ENCODE results near the gene ARHGDIB. TPM values are rescaled to one million over a fixed set of nuclear protein-coding genes. Genes with fewer than 3 reads are reported as not detected.

ARHGDIB gene
- total RNA-seq, 2 donors from 2014 or later, result 0.66 to 0.95 TPM

DNA sequence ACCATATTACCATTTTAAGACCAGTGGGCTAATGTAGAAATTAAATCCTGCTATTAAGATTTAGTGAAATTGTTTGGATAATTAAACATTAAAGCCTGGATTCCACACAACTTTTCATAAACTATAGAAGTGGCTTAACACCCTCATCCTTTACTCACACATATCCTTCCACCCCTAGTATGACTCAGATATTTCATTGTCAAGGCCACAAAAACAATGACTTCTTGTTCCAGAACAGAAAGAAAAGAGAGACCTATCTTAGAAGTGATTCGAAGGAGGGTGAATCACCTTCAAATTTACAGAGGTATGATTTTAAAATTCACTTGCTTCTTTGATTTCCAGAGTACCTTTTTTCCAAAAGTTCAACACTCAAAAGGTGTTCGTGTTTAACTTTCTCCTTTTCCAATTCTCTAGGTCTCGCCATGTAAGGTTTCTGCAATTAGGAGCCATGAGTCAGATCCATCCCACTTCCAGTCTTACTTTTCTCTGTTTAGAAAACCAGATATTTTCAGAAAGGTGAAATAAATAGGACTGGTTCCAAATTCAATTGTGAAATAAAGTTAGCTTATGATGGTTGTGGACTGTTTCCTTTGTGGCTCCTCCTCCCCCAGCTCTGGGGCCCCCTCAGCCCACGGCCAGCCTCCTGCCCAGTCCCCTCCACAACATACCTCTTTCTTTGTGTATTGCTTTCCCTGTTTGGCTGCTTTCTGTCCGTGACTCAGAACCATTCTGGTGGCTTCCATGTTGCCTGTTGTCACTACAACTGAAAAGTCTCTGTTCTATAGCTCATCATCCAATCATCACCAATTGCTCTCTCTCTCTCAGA is 51.1 kb downstream of the ARHGDIB start:
- Histone ChIP-seq H3K27me3 (ENCODE audit: control insufficient read depth, insufficient read depth, low read length, poor library complexity, severe bottlenecking) (no peaks in the 10 kb centered on the region), H3K9me3 (ENCODE audit: control insufficient read depth, low read length) (no peaks in the 10 kb centered on the region), H3K36me3 (ENCODE audit: control insufficient read depth, insufficient read depth, low read length) (no peaks in the 10 kb centered on the region), H3K4me1 (ENCODE audit: control insufficient read depth, insufficient read depth, low read length) (no peaks in the 10 kb centered on the region), H3K4me3 (ENCODE audit: low read length) (no peak overlapping the region), H3K9ac (ENCODE audit: extremely low read depth, low read length, poor library complexity, severe bottlenecking) (no peak overlapping the region), H3K27ac (ENCODE audit: low read depth, low read length) (no peak overlapping the region)
- Mint-ChIP-seq H3K36me3 (ENCODE audit: low read depth) (no peaks in the 10 kb centered on the region), H3K9me3 (no peaks in the 10 kb centered on the region), H3K4me1 (peaks cover 8% of the 10 kb centered on the region), H3K4me3 (no peak overlapping the region), H3K27me3 (ENCODE audit: insufficient read depth) (no peaks in the 10 kb centered on the region), H3K27ac (no peak overlapping the region)
- DNase-seq, result no peak
- 90 to 92% methylated on average over 3 to 5 of the region's 5 CpGs for WGBS, 2 experiments (ENCODE audit: insufficient coverage in 1 of 2, insufficient read length in 1 of 2)
- TF ChIP-seq, protein P1, sequence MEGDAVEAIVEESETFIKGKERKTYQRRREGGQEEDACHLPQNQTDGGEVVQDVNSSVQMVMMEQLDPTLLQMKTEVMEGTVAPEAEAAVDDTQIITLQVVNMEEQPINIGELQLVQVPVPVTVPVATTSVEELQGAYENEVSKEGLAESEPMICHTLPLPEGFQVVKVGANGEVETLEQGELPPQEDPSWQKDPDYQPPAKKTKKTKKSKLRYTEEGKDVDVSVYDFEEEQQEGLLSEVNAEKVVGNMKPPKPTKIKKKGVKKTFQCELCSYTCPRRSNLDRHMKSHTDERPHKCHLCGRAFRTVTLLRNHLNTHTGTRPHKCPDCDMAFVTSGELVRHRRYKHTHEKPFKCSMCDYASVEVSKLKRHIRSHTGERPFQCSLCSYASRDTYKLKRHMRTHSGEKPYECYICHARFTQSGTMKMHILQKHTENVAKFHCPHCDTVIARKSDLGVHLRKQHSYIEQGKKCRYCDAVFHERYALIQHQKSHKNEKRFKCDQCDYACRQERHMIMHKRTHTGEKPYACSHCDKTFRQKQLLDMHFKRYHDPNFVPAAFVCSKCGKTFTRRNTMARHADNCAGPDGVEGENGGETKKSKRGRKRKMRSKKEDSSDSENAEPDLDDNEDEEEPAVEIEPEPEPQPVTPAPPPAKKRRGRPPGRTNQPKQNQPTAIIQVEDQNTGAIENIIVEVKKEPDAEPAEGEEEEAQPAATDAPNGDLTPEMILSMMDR (conservative IDR thresholded peaks at IDR 0.05), result no peak

DNA sequence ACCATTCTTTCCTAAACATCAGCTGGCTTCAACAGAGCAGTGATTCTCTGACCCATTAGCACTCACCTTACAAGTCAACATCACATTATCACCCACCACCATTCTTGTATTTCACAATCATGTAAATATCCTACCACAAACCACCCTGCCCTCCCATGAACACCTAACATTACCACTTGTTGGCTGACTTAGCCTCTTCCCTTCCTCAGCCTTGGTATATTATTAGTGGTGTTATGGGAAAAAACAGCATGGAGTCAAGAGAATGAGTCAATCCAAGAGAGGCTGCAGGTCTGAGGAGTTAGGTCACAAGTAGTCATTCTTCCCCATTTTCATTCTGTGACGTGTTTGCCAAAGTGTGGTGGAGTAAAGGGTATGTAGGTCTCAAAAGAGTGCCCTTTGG is 53.4 kb downstream of the ARHGDIB start:
- no peaks in the 10 kb centered on the region for H3K9me3 Mint-ChIP-seq
- Histone ChIP-seq H3K27ac (ENCODE audit: low read depth, low read length) (no peak overlapping the region), H3K4me1 (ENCODE audit: control insufficient read depth, insufficient read depth, low read length) (no peaks in the 10 kb centered on the region), H3K9ac (ENCODE audit: extremely low read depth, low read length, poor library complexity, severe bottlenecking) (no peak overlapping the region), H3K9me3 (ENCODE audit: control insufficient read depth, low read length) (no peaks in the 10 kb centered on the region), H3K4me3 (ENCODE audit: low read length) (no peak overlapping the region), H3K36me3 (ENCODE audit: control insufficient read depth, insufficient read depth, low read length) (no peaks in the 10 kb centered on the region), H3K27me3 (ENCODE audit: control insufficient read depth, insufficient read depth, low read length, poor library complexity, severe bottlenecking) (no peaks in the 10 kb centered on the region)
- DNase-seq, result no peak
- WGBS, 2 experiments (ENCODE audit: insufficient coverage in 1 of 2, insufficient read length in 1 of 2), result 87% methylated on average over 1 of the region's 1 CpG; no CpG with 5 or more reads in 1 of the 2 experiments
- H3K27me3 Mint-ChIP-seq (ENCODE audit: insufficient read depth), result no peaks in the 10 kb centered on the region
- TF ChIP-seq, protein P1 (conservative IDR thresholded peaks at IDR 0.05), result no peak
- H3K4me1 Mint-ChIP-seq, result peaks cover 8% of the 10 kb centered on the region
- H3K4me3 Mint-ChIP-seq, result no peak overlapping the region
- no peak overlapping the region for H3K27ac Mint-ChIP-seq
- H3K36me3 Mint-ChIP-seq (ENCODE audit: low read depth), result no peaks in the 10 kb centered on the region

DNA sequence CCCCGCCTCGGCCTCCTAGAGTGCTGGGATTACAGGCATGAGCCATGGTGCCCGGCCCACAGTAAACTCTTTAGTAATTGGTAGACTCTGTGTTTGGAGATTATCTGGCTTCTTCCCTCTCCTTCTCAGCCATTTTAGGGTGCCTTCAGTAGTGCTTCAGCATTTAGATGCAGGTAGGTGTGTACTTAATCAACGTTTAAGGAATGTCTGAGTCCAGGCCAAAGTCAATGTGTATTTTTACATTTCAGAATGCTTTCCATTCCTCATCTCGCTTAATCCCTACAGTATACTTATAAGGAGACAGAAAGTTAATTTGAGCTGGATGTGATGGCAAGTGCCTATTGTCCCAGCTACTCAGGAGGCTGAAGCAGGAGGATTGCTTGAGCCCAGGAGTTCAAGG is 55.3 kb downstream of the ARHGDIB start:
- H3K9ac ChIP-seq (ENCODE audit: extremely low read depth, low read length, poor library complexity, severe bottlenecking), result no peak overlapping the region
- H3K27me3 Mint-ChIP-seq (ENCODE audit: insufficient read depth), result no peaks in the 10 kb centered on the region
- no peak overlapping the region for H3K27ac ChIP-seq (ENCODE audit: low read depth, low read length)
- no peaks in the 10 kb centered on the region for H3K9me3 ChIP-seq (ENCODE audit: control insufficient read depth, low read length)
- no peak overlapping the region for H3K4me3 ChIP-seq (ENCODE audit: low read length)
- no peaks in the 10 kb centered on the region for H3K36me3 ChIP-seq (ENCODE audit: control insufficient read depth, insufficient read depth, low read length)
- no peak overlapping the region for H3K4me3 Mint-ChIP-seq
- peaks cover 11% of the 10 kb centered on the region for H3K4me1 Mint-ChIP-seq
- TF ChIP-seq, protein P1 (conservative IDR thresholded peaks at IDR 0.05), result no peak
- no peaks in the 10 kb centered on the region for H3K9me3 Mint-ChIP-seq
- no peaks in the 10 kb centered on the region for H3K27me3 ChIP-seq (ENCODE audit: control insufficient read depth, insufficient read depth, low read length, poor library complexity, severe bottlenecking)
- H3K27ac Mint-ChIP-seq, result no peak overlapping the region
- no peaks in the 10 kb centered on the region for H3K36me3 Mint-ChIP-seq (ENCODE audit: low read depth)
- no peak for DNase-seq
- no peaks in the 10 kb centered on the region for H3K4me1 ChIP-seq (ENCODE audit: control insufficient read depth, insufficient read depth, low read length)
- WGBS, 2 experiments (ENCODE audit: insufficient coverage in 1 of 2, insufficient read length in 1 of 2), result 93 to 95% methylated on average over 3 to 5 of the region's 5 CpGs

Measured in endodermal cell (in vitro differentiated cells).